Spleen (tissue), 11 donors: ENCODE results near the gene IFIT1. TPM values are rescaled to one million over a fixed set of nuclear protein-coding genes. Genes with fewer than 3 reads are reported as not detected.

Experiments used
- DNase-seq: peaks from one replicate; pipeline ENCODE4 v3.0.0-alpha.2; 2020
- H3K27ac ChIP-seq, 8 donors: fragments of 200-600 bp; sonication (generic) in 7 of 8; 1 replicate in 4 of 8; 2 replicates in 4 of 8; pipeline versions ENCODE4 v1.5.0 to v1.8.0; 2016 to 2021; ENCODE audit warnings: inconsistent platforms in 4 of 8, mild to moderate bottlenecking in 4 of 8, moderate library complexity in 1 of 8
- H3K27me3 ChIP-seq, 7 donors: fragments of 200-600 bp; sonication (generic) in 6 of 7; replicated peaks in 1 of 7; 1 replicate in 4 of 7; 2 replicates in 3 of 7; pipeline versions ENCODE4 v1.5.0 to v1.8.0; 2016 to 2021; ENCODE audit warnings: inconsistent platforms in 3 of 7, mild to moderate bottlenecking in 1 of 7
- H3K36me3 ChIP-seq, 6 donors: fragments of 200-600 bp; sonication (generic) in 5 of 6; 1 replicate in 4 of 6; 2 replicates in 2 of 6; pipeline versions ENCODE4 v1.5.0 to v1.8.0; 2016 to 2021; ENCODE audit warnings: inconsistent platforms in 2 of 6
- H3K4me1 ChIP-seq, 6 donors: fragments of 200-600 bp; sonication (generic) in 5 of 6; 1 replicate in 3 of 6; 2 replicates in 3 of 6; pipeline versions ENCODE4 v1.5.0 to v1.8.0; 2016 to 2021; ENCODE audit warnings: inconsistent platforms in 3 of 6
- H3K4me3 ChIP-seq, 8 donors: fragments of 200-600 bp; sonication (generic) in 7 of 8; 1 replicate in 4 of 8; 2 replicates in 4 of 8; pipeline versions ENCODE4 v1.5.0 to v1.8.0; 2016 to 2021; ENCODE audit warnings: inconsistent platforms in 4 of 8, mild to moderate bottlenecking in 4 of 8, moderate library complexity in 2 of 8
- H3K9me3 ChIP-seq, 8 donors: fragments of 200-600 bp; sonication (generic) in 7 of 8; 1 replicate in 4 of 8; 2 replicates in 4 of 8; pipeline versions ENCODE4 v1.5.0 to v1.8.0; 2016 to 2021; ENCODE audit warnings: inconsistent platforms in 4 of 8
- CTCF ChIP-seq, 11 experiments: fragments of 200-600 bp in 7 of 11; fragments of 450-650 bp in 4 of 11; sonication (generic) in 4 of 11; IDR thresholded peaks in 8 of 11; conservative IDR thresholded peaks in 3 of 11; 1 replicate in 7 of 11; 2 replicates in 4 of 11; pipeline versions ENCODE4 v1.4.0 to v1.8.0; 2016 to 2021; ENCODE audit warnings: antibody characterized with exemption in 11 of 11, inconsistent platforms in 4 of 11, mild to moderate bottlenecking in 1 of 11
- POLR2A ChIP-seq, 3 donors: fragments of 450-650 bp; IDR thresholded peaks; one replicate each; pipeline ENCODE4 v1.5.1; 2017; ENCODE audit warnings: antibody characterized with exemption in 3 of 3, mild to moderate bottlenecking in 1 of 3
- POLR2AphosphoS5 ChIP-seq, 3 donors: sonication (generic); formaldehyde crosslinking; IDR thresholded peaks; one replicate each; pipeline ENCODE4 v1.5.1; 2017; ENCODE audit warnings: antibody characterized with exemption in 3 of 3
- WGBS, 5 donors: extraction: QIAGEN DNeasy Blood & Tissue Kit in 3 of 5; methylation state at CpG; one replicate each; pipeline versions ENCODE4 v1.1.5 to v1.1.7; 2013 to 2018; 5-methylcytosine and 5-hydroxymethylcytosine counted together
- intact Hi-C: fragments of 100-400 bp; cut with DNase I; formaldehyde crosslinking; loops from one replicate; pipeline ENCODE4 v1.15.0; 2023; ENCODE audit warnings: low total_unique reads
- polyA plus RNA-seq, 3 donors: library from polyadenylated mRNA; stranded (reverse); fragments of 200-250 nt; gene quantifications; one replicate each; pipeline ENCODE4 v1.2.1, GENCODE V29; 2013
- total RNA-seq, 7 donors: library from RNA; depleted of rRNA in 3 of 7; stranded (reverse); fragments of >200 nt in 3 of 7; fragmentation: NEBNext Ultra II Directional in 4 of 7; extraction: Animal tissue kit (Norgen Biotek cat#: 25700) in 4 of 7; gene quantifications; one replicate each; pipeline versions ENCODE4 v1.1.0 to v1.2.1, GENCODE V29; 2016 to 2021
- donor health status: healthy with polysubstance abuse.
- donor health status: DM: no; HTN: no; CAD: no; lungs with moderate emphysema.
- donor health status: DM: no; HTN: no; CAD: no.
- donor health status: Bipolar disorder and iron deficiency.
- donor health status: healthy.
- donor health status: DM: no; HTN: no; CAD: no.
- donor health status: DM: yes; HTN: yes; CAD: no.

Gene IFIT1
- total and polyA plus RNA-seq, 10 donors: 8.8 to 35.7 (median 22.2) TPM

DNA sequence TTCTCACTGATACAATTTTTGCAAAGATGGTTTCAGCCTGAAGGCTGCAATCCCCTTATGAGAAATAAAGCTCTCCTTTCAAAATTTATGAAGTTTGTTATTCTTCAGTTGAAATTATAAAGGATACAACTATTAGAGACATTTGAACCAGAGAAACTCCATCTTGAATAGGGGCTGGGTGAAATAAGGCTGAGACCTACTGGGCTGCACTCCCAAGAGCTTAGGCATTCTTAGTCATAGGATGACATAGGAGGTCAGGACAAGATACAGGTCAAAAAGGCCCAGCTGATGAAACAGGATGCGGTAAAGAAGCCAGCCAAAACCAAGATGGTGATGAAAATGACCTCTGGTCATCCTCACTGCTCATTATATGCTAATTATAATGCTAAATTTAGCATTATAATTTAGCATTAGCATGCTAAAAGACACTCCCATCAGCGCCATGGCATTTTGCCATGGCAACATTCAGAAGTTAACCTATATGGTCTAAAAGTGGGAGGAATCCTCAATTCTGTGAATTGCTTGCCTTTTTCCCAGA lies 37.0 kb upstream of the IFIT1 start:
- WGBS, 5 donors: 90 to 93% (median 91%) methylated on average over 2 of the region's 2 CpGs
- intact Hi-C loops: no loop called here
- no peaks in the 10 kb centered on the region for H3K9me3 ChIP-seq
- H3K27me3 ChIP-seq: no peaks in the 10 kb centered on the region
- no peak overlapping the region for H3K4me3 ChIP-seq
- H3K36me3 ChIP-seq: no peaks in the 10 kb centered on the region
- no peak for TF ChIP-seq POLR2A (IDR thresholded peaks at IDR 0.05)
- no peak for TF ChIP-seq CTCF (IDR thresholded peaks at IDR 0.05 in 8 of 11, conservative IDR thresholded peaks at IDR 0.05 in 3 of 11)
- no peak for TF ChIP-seq POLR2AphosphoS5 (IDR thresholded peaks at IDR 0.05)
- H3K27ac ChIP-seq: no peak overlapping the region
- DNase-seq: no peak
- peaks cover 6 to 19% (median 13%) of the 10 kb centered on the region in 6 donors for H3K4me1 ChIP-seq

GRCh38 chr10:89357096-89357495 lies 35.3 kb upstream of the IFIT1 start:
- WGBS, 5 donors: 62 to 93% (median 65%) methylated on average over 1 of the region's 1 CpG
- no peaks in the 10 kb centered on the region for H3K27me3 ChIP-seq
- intact Hi-C loops: no loop called here
- H3K27ac ChIP-seq: no peak overlapping the region
- H3K36me3 ChIP-seq: no peaks in the 10 kb centered on the region
- H3K9me3 ChIP-seq: no peaks in the 10 kb centered on the region
- H3K4me1 ChIP-seq: peaks cover 0 to 5% (median under 1%) of the 10 kb centered on the region in 6 donors
- TF ChIP-seq POLR2AphosphoS5 (IDR thresholded peaks at IDR 0.05) (no peak), CTCF (IDR thresholded peaks at IDR 0.05 in 8 of 11, conservative IDR thresholded peaks at IDR 0.05 in 3 of 11) (no peak), POLR2A (IDR thresholded peaks at IDR 0.05) (no peak)
- no peak for DNase-seq
- H3K4me3 ChIP-seq: no peak overlapping the region

- Histone ChIP-seq H3K9me3 (no peaks in the 10 kb centered on the region), H3K27me3 (no peaks in the 10 kb centered on the region), H3K4me1 (peaks cover 0 to 11% (median 7%) of the 10 kb centered on the region in 6 donors), H3K4me3 (no peak overlapping the region), H3K27ac (no peak overlapping the region), H3K36me3 (no peaks in the 10 kb centered on the region)
- no peak for TF ChIP-seq CTCF (IDR thresholded peaks at IDR 0.05 in 8 of 11, conservative IDR thresholded peaks at IDR 0.05 in 3 of 11)
- TF ChIP-seq POLR2AphosphoS5 (IDR thresholded peaks at IDR 0.05): no peak
- no peak for TF ChIP-seq POLR2A (IDR thresholded peaks at IDR 0.05)
- no peak for DNase-seq
- 33 to 80% (median 60%) methylated on average over 2 of the region's 2 CpGs for WGBS, 5 donors
- intact Hi-C loops: no loop called here
These were observed 34.4 kb upstream of the IFIT1 start for GRCh38 chr10:89357975-89358374.

DNA sequence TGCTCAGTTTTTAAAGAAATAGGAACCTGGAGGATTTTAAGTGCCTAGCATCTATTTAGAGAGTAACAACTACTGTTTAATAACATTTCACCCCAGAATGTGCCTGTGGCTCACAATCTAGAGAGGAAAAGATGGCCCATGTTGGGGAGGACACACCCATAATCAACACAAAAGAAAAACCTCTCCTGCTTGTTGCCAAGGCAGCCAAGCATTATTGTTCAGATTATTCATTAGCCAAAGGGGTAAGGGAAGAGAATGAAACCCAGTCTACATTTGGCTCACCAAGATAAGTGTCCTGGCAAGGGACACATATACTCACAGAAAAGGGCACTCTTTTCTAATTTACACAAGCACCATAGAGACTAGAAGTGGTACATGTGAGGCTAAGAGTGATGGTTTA lies 32.3 kb upstream of the IFIT1 start:
- Histone ChIP-seq H3K27me3 (no peaks in the 10 kb centered on the region), H3K27ac (no peak overlapping the region), H3K9me3 (no peaks in the 10 kb centered on the region), H3K36me3 (no peaks in the 10 kb centered on the region), H3K4me1 (peaks cover 4 to 31% (median 20%) of the 10 kb centered on the region in 6 donors), H3K4me3 (no peak overlapping the region)
- intact Hi-C loops: no loop called here
- no peak for DNase-seq
- TF ChIP-seq POLR2AphosphoS5 (IDR thresholded peaks at IDR 0.05) (no peak), POLR2A (IDR thresholded peaks at IDR 0.05) (no peak), CTCF (IDR thresholded peaks at IDR 0.05 in 8 of 11, conservative IDR thresholded peaks at IDR 0.05 in 3 of 11) (no peak)
